Ovary (tissue), 9 donors: ENCODE data around the gene IRF2BP2. TPM values are rescaled to one million over a fixed set of nuclear protein-coding genes. Genes with fewer than 3 reads are reported as not detected.

Source experiments
- DNase-seq, 5 donors: peaks; one replicate each; pipeline ENCODE4 v3.0.0-alpha.2; 2019 to 2020
- H3K27ac ChIP-seq, 2 donors: fragments of 200-600 bp; one replicate each; pipeline versions ENCODE4 v1.5.1 to v1.8.0; 2019 to 2022
- H3K27me3 ChIP-seq: fragments of 200-600 bp; one replicate; pipeline ENCODE4 v1.8.0; 2022
- H3K36me3 ChIP-seq: fragments of 200-600 bp; sonication (generic); one replicate; pipeline ENCODE4 v1.5.1; 2019
- H3K4me1 ChIP-seq: one replicate; pipeline ENCODE4 v1.8.1; 2013; ENCODE audit warnings: mild to moderate bottlenecking, moderate library complexity; ENCODE audit not compliant: insufficient read depth
- H3K4me3 ChIP-seq: fragments of 200-600 bp; sonication (generic); one replicate; pipeline ENCODE4 v1.5.1; 2017
- H3K9me3 ChIP-seq, 2 donors: fragments of 200-600 bp in 1 of 2; sonication (generic) in 1 of 2; one replicate each; pipeline versions ENCODE4 v1.5.1 to v1.8.1; 2013 to 2019; ENCODE audit warnings: mild to moderate bottlenecking in 1 of 2, moderate library complexity in 1 of 2
- CTCF ChIP-seq, 3 donors: fragments of 450-650 bp in 2 of 3; fragments of 200-600 bp in 1 of 3; IDR thresholded peaks; one replicate each; pipeline versions ENCODE4 v1.5.1 to v1.8.0; 2016 to 2022; ENCODE audit warnings: antibody characterized with exemption in 3 of 3, mild to moderate bottlenecking in 1 of 3
- EP300 ChIP-seq: sonication (generic); formaldehyde crosslinking; IDR thresholded peaks from one replicate; pipeline ENCODE4 v1.6.1; 2017; ENCODE audit warnings: antibody characterized with exemption
- POLR2A ChIP-seq: fragments of 450-650 bp; IDR thresholded peaks from one replicate; pipeline ENCODE4 v1.6.1; 2017; ENCODE audit warnings: antibody characterized with exemption, mild to moderate bottlenecking, moderate library complexity
- WGBS, 3 donors: extraction: QIAGEN DNeasy Blood & Tissue Kit in 1 of 3; methylation state at CpG; one replicate each; pipeline versions ENCODE4 v1.1.5 to v1.1.7; 2013 to 2017; 5-methylcytosine and 5-hydroxymethylcytosine counted together
- intact Hi-C, 4 donors: fragments of 100-400 bp; cut with DNase I; formaldehyde crosslinking; loops; one replicate each; pipeline versions ENCODE4 v1.11.0 to v1.15.1; 2022 to 2023
- polyA plus RNA-seq, 2 donors: library from polyadenylated mRNA; stranded (reverse); fragments of 200-250 nt in 1 of 2; fragments of 350-450 nt in 1 of 2; fragmentation: Illumina TruSeq in 1 of 2; extraction: RNeasy Lipid Tissue Mini Kit (QIAGEN cat#74804) in 1 of 2; gene quantifications; one replicate each; pipeline ENCODE4 v1.2.3, GENCODE V29; 2013 to 2014
- total RNA-seq, 7 donors: library from RNA; depleted of rRNA in 2 of 7; stranded (reverse); fragments of >200 nt in 2 of 7; fragmentation: NEBNext Ultra II Directional in 3 of 7; extraction: Animal tissue kit (Norgen Biotek cat#: 25700) in 3 of 7; gene quantifications; one replicate each; pipeline versions ENCODE4 v1.1.0 to v1.2.4, GENCODE V29; 2016 to 2023
- donor health status: DM: no; HTN: no; CAD: no; lungs with moderate emphysema.
- donor health status: DM: no; HTN: no; CAD: no.
- donor health status: Bipolar disorder and iron deficiency.
- donor health status: DM: yes; HTN: yes; CAD: no.
- donor health status: DM: no; HTN: no; CAD: no.
- donor health status: DM: yes; HTN: yes; CAD: no.

IRF2BP2 gene
- total and polyA plus RNA-seq, 9 donors, result 66.9 to 180 (median 110) TPM

DNA sequence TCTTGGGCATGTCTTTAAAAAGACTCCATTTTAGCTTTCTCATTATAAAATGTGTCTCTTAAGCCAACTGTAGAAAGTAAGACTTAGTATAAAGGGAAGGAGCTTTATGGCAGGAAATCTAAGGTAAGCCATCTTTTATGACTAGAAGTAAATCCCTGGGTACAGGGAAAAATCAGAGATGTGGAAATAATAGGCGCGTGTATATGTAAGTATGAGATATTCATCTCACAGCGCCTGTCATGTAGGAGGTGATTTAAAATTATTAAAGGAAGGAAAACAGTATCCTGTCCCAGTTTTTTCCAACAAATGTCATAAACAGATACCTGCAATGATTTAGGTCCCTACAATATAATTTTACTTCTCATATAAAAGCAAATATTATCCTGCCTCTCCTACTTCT lies 35.0 kb upstream of the IRF2BP2 start:
- H3K9me3 ChIP-seq, result no peaks in the 10 kb centered on the region
- WGBS, 3 donors, result 83 to 91% (median 84%) methylated on average over 3 of the region's 3 CpGs
- intact Hi-C loops, result no loop called here
- no peak overlapping the region for H3K4me3 ChIP-seq
- H3K27me3 ChIP-seq, result no peaks in the 10 kb centered on the region
- H3K4me1 ChIP-seq, result no peaks in the 10 kb centered on the region
- H3K36me3 ChIP-seq, result no peaks in the 10 kb centered on the region
- no peak for DNase-seq
- TF ChIP-seq CTCF (IDR thresholded peaks at IDR 0.05) (no peak), EP300 (no peak), POLR2A (no peak)
- no peak overlapping the region for H3K27ac ChIP-seq

- Histone ChIP-seq H3K36me3 (no peaks in the 10 kb centered on the region), H3K4me1 (no peaks in the 10 kb centered on the region), H3K27ac (no peak overlapping the region), H3K9me3 (no peaks in the 10 kb centered on the region), H3K4me3 (no peak overlapping the region), H3K27me3 (no peaks in the 10 kb centered on the region)
- TF ChIP-seq POLR2A (no peak), CTCF (IDR thresholded peaks at IDR 0.05) (no peak), EP300 (no peak)
- DNase-seq, result no peak
- intact Hi-C loops, result no loop called here
These were observed 33.8 kb upstream of the IRF2BP2 start for GRCh38 chr1:234643850-234644134.

- H3K4me1 ChIP-seq, result no peaks in the 10 kb centered on the region
- H3K4me3 ChIP-seq, result no peak overlapping the region
- H3K27me3 ChIP-seq, result no peaks in the 10 kb centered on the region
- H3K27ac ChIP-seq, result no peak overlapping the region
- H3K36me3 ChIP-seq, result no peaks in the 10 kb centered on the region
- 73 to 82% (median 73%) methylated on average over 14 of the region's 14 CpGs for WGBS, 3 donors
- no peak for TF ChIP-seq EP300
- no peak for TF ChIP-seq CTCF (IDR thresholded peaks at IDR 0.05)
- TF ChIP-seq POLR2A, result no peak
- DNase-seq, result no peak
- intact Hi-C loops, result no loop called here
- H3K9me3 ChIP-seq, result no peaks in the 10 kb centered on the region
These were observed 33.3 kb upstream of the IRF2BP2 start for GRCh38 chr1:234643111-234643849.

GRCh38 chr1:234642428-234642827 lies 32.5 kb upstream of the IRF2BP2 start:
- H3K36me3 ChIP-seq, result no peaks in the 10 kb centered on the region
- TF ChIP-seq CTCF (IDR thresholded peaks at IDR 0.05) (no peak), EP300 (no peak), POLR2A (no peak)
- H3K27me3 ChIP-seq, result no peaks in the 10 kb centered on the region
- no peak overlapping the region for H3K4me3 ChIP-seq
- H3K27ac ChIP-seq, result no peak overlapping the region
- no peaks in the 10 kb centered on the region for H3K9me3 ChIP-seq
- WGBS, 3 donors, result 92 to 94% (median 93%) methylated on average over 2 of the region's 2 CpGs
- intact Hi-C loops, result no loop called here
- H3K4me1 ChIP-seq, result no peaks in the 10 kb centered on the region
- DNase-seq, result no peak
